ENCODE results near the gene ARL6IP1.

Gene ARL6IP1

DNA sequence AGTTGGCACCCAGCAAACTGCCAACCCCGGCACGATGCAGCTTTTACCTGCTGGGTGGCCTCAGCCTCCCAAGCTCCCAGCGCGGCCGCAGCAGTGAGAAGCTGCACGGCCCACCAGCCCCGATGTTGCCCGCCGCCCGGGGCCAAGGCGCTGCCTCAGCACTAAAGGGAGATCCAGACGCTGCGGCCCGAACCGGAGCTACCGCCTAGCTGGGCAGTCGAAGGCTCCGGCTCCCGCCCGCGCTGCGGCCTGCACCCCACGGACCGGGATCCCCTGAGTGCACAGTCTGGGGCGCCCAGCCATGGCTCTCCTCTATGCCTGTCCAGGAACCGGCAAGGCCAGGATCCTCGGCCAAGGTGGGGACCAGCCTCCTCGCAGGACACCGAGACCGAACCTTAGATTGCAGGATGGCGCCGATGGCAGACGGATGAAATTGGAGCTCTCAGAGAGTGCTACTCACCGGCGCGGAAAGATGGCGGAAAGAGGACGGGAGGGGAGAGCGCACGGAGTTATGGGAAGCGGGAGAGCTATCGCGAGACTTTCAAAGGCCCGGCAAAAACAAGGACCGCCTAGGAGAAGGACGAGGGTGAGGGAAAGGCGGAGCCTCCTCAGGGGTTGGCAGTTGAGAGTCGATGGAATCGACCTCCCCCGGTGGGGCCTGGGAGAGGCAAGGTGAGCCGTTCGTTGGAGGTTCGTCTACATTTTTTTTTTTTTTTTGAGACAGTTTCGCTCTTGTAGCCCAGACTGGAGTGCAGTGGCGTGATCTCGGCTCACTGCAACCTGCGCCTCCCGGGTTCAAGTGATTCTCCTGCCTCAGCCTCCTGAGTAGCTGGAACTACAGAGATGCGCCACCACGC, 11.3 kb downstream of the ARL6IP1 start, which contains the start of gene RPS15A (continued):
- TF ChIP-seq, protein P1, sequence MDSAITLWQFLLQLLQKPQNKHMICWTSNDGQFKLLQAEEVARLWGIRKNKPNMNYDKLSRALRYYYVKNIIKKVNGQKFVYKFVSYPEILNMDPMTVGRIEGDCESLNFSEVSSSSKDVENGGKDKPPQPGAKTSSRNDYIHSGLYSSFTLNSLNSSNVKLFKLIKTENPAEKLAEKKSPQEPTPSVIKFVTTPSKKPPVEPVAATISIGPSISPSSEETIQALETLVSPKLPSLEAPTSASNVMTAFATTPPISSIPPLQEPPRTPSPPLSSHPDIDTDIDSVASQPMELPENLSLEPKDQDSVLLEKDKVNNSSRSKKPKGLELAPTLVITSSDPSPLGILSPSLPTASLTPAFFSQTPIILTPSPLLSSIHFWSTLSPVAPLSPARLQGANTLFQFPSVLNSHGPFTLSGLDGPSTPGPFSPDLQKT (IDR thresholded peaks at IDR 0.05; ENCODE audit: borderline replicate concordance, low read depth, low read length): no peak
- 0 out of 2 replicates have a peak, but pooled peaks have one; percentile 33 for TF ChIP-seq INSM2 (tag by site-specific recombination; IDR thresholded peaks at IDR 0.05)
- TF ChIP-seq, protein P2, sequence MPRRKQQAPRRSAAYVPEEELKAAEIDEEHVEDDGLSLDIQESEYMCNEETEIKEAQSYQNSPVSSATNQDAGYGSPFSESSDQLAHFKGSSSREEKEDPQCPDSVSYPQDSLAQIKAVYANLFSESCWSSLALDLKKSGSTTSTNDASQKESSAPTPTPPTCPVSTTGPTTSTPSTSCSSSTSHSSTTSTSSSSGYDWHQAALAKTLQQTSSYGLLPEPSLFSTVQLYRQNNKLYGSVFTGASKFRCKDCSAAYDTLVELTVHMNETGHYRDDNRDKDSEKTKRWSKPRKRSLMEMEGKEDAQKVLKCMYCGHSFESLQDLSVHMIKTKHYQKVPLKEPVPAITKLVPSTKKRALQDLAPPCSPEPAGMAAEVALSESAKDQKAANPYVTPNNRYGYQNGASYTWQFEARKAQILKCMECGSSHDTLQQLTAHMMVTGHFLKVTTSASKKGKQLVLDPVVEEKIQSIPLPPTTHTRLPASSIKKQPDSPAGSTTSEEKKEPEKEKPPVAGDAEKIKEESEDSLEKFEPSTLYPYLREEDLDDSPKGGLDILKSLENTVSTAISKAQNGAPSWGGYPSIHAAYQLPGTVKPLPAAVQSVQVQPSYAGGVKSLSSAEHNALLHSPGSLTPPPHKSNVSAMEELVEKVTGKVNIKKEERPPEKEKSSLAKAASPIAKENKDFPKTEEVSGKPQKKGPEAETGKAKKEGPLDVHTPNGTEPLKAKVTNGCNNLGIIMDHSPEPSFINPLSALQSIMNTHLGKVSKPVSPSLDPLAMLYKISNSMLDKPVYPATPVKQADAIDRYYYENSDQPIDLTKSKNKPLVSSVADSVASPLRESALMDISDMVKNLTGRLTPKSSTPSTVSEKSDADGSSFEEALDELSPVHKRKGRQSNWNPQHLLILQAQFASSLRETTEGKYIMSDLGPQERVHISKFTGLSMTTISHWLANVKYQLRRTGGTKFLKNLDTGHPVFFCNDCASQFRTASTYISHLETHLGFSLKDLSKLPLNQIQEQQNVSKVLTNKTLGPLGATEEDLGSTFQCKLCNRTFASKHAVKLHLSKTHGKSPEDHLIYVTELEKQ (tag by site-specific recombination; IDR thresholded peaks at IDR 0.05; ENCODE audit: borderline replicate concordance): no peak
- TF ChIP-seq, protein P3, sequence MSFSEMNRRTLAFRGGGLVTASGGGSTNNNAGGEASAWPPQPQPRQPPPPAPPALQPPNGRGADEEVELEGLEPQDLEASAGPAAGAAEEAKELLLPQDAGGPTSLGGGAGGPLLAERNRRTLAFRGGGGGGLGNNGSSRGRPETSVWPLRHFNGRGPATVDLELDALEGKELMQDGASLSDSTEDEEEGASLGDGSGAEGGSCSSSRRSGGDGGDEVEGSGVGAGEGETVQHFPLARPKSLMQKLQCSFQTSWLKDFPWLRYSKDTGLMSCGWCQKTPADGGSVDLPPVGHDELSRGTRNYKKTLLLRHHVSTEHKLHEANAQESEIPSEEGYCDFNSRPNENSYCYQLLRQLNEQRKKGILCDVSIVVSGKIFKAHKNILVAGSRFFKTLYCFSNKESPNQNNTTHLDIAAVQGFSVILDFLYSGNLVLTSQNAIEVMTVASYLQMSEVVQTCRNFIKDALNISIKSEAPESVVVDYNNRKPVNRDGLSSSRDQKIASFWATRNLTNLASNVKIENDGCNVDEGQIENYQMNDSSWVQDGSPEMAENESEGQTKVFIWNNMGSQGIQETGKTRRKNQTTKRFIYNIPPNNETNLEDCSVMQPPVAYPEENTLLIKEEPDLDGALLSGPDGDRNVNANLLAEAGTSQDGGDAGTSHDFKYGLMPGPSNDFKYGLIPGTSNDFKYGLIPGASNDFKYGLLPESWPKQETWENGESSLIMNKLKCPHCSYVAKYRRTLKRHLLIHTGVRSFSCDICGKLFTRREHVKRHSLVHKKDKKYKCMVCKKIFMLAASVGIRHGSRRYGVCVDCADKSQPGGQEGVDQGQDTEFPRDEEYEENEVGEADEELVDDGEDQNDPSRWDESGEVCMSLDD (tag by site-specific recombination; IDR thresholded peaks at IDR 0.05): peak; percentile 92
- TF ChIP-seq KLF9 (tag by site-specific recombination; IDR thresholded peaks at IDR 0.05; ENCODE audit: low read depth): peak; percentile 61; the same call in 1 of the 2 replicates
- TF ChIP-seq KLF8 (tag by site-specific recombination; IDR thresholded peaks at IDR 0.05): peak; percentile 87; the same call in 1 of the 2 replicates
- peak; percentile 45 for TF ChIP-seq ZNF610 (tag by site-specific recombination; IDR thresholded peaks at IDR 0.05; ENCODE audit: borderline replicate concordance)
- TF ChIP-seq ZNF274 (IDR thresholded peaks at IDR 0.05; ENCODE audit: low read length): no peak
- TF ChIP-seq ZNF274 (tag by site-specific recombination; IDR thresholded peaks at IDR 0.05; ENCODE audit: borderline replicate concordance): no peak
- TF ChIP-seq ZNF214 (tag by site-specific recombination; IDR thresholded peaks at IDR 0.05; ENCODE audit: borderline replicate concordance): no peak
- no peak for TF ChIP-seq GLI2 (tag by site-specific recombination; IDR thresholded peaks at IDR 0.05; ENCODE audit: borderline replicate concordance, low read depth)
- TF ChIP-seq ZNF792 (tag by site-specific recombination; IDR thresholded peaks at IDR 0.05): no peak
- peak; percentile 100 for TF ChIP-seq ZBTB17 (tag by site-specific recombination; IDR thresholded peaks at IDR 0.05)
- no peak for TF ChIP-seq ZNF350 (tag by site-specific recombination; IDR thresholded peaks at IDR 0.05)
- TF ChIP-seq ZNF121 (tag by site-specific recombination; IDR thresholded peaks at IDR 0.05): no peak
- no peak for TF ChIP-seq OSR2 (tag by site-specific recombination; IDR thresholded peaks at IDR 0.05)
- TF ChIP-seq BCL11A (tag by site-specific recombination; IDR thresholded peaks at IDR 0.05; ENCODE audit: low read depth): no peak
- no peak for TF ChIP-seq RBAK (tag by site-specific recombination; IDR thresholded peaks at IDR 0.05)
- no peak for TF ChIP-seq REST (tag by site-specific recombination; IDR thresholded peaks at IDR 0.05)
- no peak for TF ChIP-seq ZNF658 (tag by site-specific recombination; IDR thresholded peaks at IDR 0.05)
- TF ChIP-seq ZBTB1 (tag by site-specific recombination; IDR thresholded peaks at IDR 0.05): peak; percentile 81; the same call in 1 of the 2 replicates
- TF ChIP-seq, protein P4, sequence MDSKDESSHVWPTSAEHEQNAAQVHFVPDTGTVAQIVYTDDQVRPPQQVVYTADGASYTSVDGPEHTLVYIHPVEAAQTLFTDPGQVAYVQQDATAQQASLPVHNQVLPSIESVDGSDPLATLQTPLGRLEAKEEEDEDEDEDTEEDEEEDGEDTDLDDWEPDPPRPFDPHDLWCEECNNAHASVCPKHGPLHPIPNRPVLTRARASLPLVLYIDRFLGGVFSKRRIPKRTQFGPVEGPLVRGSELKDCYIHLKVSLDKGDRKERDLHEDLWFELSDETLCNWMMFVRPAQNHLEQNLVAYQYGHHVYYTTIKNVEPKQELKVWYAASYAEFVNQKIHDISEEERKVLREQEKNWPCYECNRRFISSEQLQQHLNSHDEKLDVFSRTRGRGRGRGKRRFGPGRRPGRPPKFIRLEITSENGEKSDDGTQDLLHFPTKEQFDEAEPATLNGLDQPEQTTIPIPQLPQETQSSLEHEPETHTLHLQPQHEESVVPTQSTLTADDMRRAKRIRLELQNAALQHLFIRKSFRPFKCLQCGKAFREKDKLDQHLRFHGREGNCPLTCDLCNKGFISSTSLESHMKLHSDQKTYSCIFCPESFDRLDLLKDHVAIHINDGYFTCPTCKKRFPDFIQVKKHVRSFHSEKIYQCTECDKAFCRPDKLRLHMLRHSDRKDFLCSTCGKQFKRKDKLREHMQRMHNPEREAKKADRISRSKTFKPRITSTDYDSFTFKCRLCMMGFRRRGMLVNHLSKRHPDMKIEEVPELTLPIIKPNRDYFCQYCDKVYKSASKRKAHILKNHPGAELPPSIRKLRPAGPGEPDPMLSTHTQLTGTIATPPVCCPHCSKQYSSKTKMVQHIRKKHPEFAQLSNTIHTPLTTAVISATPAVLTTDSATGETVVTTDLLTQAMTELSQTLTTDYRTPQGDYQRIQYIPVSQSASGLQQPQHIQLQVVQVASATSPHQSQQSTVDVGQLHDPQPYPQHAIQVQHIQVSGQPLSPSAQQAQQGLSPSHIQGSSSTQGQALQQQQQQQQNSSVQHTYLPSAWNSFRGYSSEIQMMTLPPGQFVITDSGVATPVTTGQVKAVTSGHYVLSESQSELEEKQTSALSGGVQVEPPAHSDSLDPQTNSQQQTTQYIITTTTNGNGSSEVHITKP (tag by site-specific recombination; IDR thresholded peaks at IDR 0.05): peak; percentile 90
